HG03103 (cell line): ENCODE data around the gene CARD14.
A peak's percentile ranks its signal among the peaks of the same experiment; 100 is the strongest.
"Not testable (repeated sequence)": the region's sequence is repeated elsewhere in the genome, so short reads cannot be mapped to it uniquely, and the experiment has no call there.

Experiments used
- ATAC-seq: cut with Tn5 transposase; IDR thresholded peaks from one replicate; pipeline ENCODE4 v1.9.1; 2021; ENCODE audit warnings: low read depth; ENCODE audit not compliant: unreplicated experiment

The CARD14 gene

GRCh38 chr17:80147035-80147822 lies 22.6 kb upstream of the CARD14 start, which contains the start of gene EIF4A3:
TSS of gene EIF4A3 (minus strand) at chr17:80147128. CDS start at chr17:80146961, 167 bp downstream.
- peak; percentile 78 for ATAC-seq

DNA sequence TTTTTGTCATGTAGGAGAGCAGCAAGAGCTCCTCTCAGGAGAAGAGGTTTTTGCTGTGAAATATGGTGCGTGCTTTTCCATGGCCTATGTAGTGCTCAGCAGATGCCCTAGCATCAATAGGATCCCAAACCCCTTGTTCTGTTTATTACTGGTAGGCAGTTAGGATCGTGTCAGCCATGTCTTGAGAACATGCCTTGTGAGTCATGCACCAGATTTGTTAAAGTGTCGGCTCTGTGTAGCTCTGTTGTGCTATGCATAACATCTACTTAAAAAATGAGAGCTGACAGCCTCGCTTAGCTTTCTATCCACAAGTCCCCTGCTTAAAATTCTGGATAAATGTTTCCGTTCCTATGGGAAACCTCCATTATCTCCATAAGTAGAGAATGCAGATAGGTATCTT lies 18.5 kb upstream of the CARD14 start:
- no peak for ATAC-seq

GRCh38 chr17:80152081-80152702 lies 17.6 kb upstream of the CARD14 start:
- ATAC-seq: no peak

GRCh38 chr17:80153004-80153403 lies 16.8 kb upstream of the CARD14 start:
- no peak for ATAC-seq

DNA sequence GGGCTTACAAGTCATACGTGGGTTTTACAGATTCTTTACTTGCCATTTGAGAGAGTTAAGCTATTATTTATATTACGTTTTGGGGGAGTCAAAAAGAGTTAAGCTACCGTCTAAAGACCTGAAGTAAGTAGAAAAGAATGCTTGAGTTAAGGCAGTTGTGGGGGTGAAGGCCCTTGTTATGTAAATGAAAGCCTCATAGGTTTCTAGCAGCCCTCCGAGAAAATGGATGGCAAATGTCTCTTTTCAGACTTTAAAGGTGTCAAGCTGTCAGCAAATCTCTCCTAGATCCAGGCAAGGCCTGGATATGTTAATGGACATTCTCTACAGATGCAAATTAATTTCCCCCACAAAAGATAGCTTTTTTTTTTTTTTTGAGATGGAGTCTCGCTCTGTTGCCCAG lies 15.7 kb upstream of the CARD14 start:
- ATAC-seq: no peak

- not testable (repeated sequence) for ATAC-seq
Observed at GRCh38 chr17:80155600-80155999, 14.2 kb upstream of the CARD14 start.

- no peak for ATAC-seq
Observed at GRCh38 chr17:80158846-80159245, 11.0 kb upstream of the CARD14 start.

DNA sequence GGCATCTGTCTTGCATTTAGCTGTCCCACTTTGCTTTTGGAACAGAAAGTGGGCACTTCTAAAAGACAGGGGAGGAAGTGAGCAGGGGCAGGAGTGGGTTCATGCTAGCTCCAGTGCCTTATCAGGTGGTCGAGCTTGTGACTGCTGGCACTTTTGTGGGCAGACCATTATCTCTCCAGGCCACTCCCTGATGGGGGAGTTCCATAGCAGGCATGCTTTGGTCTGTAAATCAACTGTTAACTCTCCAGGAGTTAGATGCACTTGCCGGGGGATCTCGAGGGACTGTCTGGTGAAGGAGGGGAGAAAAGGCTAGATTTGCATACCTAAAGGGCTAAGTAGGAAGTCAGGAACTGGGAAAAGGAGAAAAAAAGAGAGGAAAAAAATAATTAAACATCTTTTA lies 9.3 kb upstream of the CARD14 start:
- ATAC-seq: no peak

- ATAC-seq: no peak
Observed at GRCh38 chr17:80163336-80163735, 6.5 kb upstream of the CARD14 start.

- ATAC-seq: no peak
Observed at GRCh38 chr17:80164185-80164584, 5.6 kb upstream of the CARD14 start.

- no peak for ATAC-seq
Observed at GRCh38 chr17:80166446-80166845, 3.4 kb upstream of the CARD14 start.

GRCh38 chr17:80168371-80168770 lies 1.5 kb upstream of the CARD14 start:
- ATAC-seq: no peak

GRCh38 chr17:80169107-80169506 lies 723 bp upstream of the CARD14 start:
- ATAC-seq: no peak

DNA sequence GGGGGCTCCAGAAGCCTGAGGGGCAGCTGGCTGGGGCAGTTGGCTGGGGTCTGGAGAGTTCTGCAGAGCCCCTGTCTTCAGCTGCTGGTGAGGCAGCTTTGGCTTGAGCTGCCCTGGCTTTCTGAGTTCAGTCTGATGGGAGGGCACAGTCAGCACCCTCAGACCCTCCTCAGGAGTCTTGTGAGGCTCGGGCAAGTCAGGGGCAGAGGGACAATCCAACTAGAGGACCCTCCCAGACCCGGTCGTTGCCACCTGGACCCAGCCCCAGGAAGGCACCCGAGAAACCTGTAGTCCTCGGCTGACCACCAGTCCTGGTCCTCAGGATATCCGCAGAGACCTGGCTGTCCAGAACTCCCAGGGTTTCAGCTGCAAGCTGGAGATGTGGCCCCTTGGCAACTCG lies 1.9 kb downstream of the CARD14 start:
- ATAC-seq: no peak

- no peak for ATAC-seq
Observed at GRCh38 chr17:80173126-80173525, 3.3 kb downstream of the CARD14 start.

GRCh38 chr17:80173916-80174315 lies 4.1 kb downstream of the CARD14 start:
- no peak for ATAC-seq

DNA sequence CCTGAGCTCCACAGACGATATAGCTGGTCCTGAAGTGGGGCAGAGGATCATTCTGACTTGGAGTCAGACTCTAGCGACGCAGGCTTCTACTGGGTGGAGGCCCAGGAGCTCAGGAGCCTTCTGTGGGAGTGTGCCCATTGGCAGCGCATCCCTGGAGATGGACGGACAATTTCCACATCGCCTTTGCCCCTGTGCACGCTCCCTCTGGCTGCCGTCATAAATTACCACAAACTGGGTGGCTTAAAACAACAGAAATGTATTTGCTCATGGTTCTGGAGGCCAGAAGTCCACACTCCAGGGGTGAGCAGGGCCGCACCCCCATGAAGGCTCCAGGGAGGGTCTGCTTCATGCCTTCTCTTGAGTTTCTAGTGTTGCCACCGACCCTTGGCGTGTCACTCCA lies 6.9 kb downstream of the CARD14 start:
- ATAC-seq: no peak

GRCh38 chr17:80177986-80178595 lies 8.3 kb downstream of the CARD14 start:
- ATAC-seq: no peak

DNA sequence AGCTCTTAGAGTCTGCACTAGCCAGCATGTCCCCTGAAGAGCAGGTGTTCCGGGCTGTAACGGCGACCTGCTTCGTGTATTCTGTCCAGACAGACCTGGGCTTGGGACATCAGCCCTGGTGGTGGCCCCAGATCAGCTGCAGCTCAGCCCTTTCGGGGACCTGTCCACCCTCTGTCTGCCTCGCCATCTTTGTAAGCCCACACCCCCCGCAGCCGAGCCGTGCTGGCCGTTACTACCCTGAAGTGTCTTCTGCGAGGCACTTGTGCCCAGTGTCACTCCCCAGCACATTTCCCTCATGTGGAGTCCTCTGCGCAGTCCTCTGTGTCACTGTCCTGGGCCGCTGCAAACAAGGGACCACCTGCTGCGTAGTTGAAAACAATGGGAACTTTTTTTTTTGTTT lies 10.4 kb downstream of the CARD14 start:
- no peak for ATAC-seq

DNA sequence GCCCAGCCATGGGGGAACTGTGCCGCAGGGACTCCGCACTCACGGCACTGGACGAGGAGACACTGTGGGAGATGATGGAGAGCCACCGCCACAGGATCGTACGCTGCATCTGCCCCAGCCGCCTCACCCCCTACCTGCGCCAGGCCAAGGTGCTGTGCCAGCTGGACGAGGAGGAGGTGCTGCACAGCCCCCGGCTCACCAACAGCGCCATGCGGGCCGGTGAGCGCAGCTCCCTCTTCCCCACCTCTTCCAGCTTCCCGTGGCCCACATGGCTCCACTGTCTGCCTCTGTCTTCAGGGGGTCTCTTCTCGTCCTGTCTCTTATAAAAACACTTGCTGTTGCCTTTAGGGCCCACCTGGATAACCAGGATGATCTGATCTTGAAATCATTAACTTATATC lies 11.6 kb downstream of the CARD14 start:
- no peak for ATAC-seq

- ATAC-seq: no peak
Observed at GRCh38 chr17:80182118-80182844, 12.5 kb downstream of the CARD14 start.
